Activated CD8-positive, alpha-beta memory T cell treated with anti-CD3 and anti-CD28 coated beads for 36 hours (primary cell): ENCODE results near the gene OLFM3. TPM values are rescaled to one million over a fixed set of nuclear protein-coding genes. Genes with fewer than 3 reads are reported as not detected.

ENCODE experiments used
- CTCF ChIA-PET: fragments of 350-600 bp; sonication (Branson Sonifier 250); formaldehyde crosslinking; loops from one replicate; lab custom pipeline; 2021; ENCODE audit warnings: antibody characterized with exemption; lab: Charles Lee
- POLR2A ChIA-PET: fragments of 350-600 bp; sonication (Branson Sonifier 250); formaldehyde crosslinking; loops from one replicate; lab custom pipeline; 2021; ENCODE audit warnings: antibody characterized with exemption; lab: Charles Lee
- total RNA-seq, 2 experiments: library from RNA; stranded (reverse); gene quantifications; one replicate each; pipeline ENCODE4 v1.2.3, GENCODE V29; 2021

OLFM3 gene
- total RNA-seq, result not detected

DNA sequence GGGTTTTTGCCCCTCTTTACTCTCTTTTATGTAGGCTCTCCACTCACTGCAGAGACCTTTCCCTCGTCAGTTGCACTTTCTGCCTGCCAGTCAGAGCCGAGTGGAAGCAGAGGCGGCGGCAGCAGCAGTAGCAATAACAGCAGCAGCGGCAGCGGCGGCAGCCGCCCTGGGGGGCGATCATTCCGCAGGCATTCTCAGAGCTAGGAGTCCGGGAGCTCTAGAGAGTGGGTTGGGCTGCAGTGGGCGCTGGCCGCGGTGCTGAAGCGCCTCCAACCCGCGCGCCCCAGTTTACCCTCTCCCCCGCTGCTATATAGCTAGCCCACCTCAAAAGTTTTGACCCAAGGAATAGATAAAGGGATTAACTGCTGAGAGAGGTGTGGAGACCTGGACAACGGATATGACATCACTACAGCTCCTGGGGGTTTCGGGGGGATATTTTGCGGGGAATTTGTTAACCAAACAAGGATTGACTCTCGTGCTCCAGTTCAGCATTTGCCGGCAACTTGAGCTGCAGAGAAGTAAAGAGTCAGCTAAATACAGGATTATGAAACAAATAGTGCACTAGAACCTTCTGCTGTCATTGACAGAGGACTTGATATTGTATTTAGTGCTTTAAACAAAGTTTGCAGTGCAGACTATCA lies at the start of gene OLFM3:
Gene OLFM3 (minus strand): TSS at position 102 of the 641 bp plus-strand sequence.
- CTCF ChIA-PET, result no interaction called here
- POLR2A ChIA-PET, result no interaction called here

- POLR2A ChIA-PET, result no interaction called here
- CTCF ChIA-PET, result no interaction called here
Observed at GRCh38 chr1:102045752-102046151, 49.0 kb upstream of the OLFM3 start.

- POLR2A ChIA-PET, result no interaction called here
- CTCF ChIA-PET, result no interaction called here
Observed at GRCh38 chr1:102032534-102032933, 35.8 kb upstream of the OLFM3 start.

DNA sequence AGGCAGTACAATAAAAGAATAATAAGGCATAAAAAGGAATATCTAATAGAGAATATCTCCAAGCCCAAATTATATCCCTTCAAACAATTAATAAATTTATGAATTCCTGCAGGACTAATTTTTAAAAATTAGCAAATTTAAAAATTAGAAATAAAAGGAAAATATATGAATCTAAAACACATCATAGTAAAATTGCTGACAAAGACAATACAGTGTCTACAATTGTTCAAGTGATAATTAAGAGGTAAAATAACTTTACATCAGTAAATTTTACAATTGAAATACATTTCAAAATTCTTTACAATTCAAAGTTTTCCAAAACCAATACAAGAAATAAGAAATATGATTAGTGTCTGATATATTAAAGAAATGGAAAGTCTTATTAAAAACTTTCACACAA lies 22.8 kb upstream of the OLFM3 start:
- ChIA-PET POLR2A (no interaction called here), CTCF (no interaction called here)

DNA sequence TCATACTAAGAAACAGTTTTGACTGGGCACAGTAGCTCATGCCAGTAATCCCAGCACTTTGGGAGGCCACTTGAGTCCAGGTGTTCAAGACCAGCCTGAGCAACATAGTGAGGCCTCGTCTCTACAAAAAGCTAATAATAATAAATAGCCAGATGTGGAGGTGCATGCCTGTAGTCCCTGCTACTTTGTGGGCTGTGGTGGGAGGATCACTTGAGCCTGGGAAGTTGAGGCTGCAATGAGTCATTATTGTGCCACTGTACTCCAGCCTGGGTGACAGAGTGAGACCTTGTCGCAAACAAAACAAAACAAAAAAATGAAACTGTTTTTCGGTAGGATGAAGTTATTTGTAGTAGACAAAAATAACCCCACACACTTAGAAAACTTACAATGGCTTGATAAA lies 19.0 kb upstream of the OLFM3 start:
- ChIA-PET CTCF (no interaction called here), POLR2A (no interaction called here)

DNA sequence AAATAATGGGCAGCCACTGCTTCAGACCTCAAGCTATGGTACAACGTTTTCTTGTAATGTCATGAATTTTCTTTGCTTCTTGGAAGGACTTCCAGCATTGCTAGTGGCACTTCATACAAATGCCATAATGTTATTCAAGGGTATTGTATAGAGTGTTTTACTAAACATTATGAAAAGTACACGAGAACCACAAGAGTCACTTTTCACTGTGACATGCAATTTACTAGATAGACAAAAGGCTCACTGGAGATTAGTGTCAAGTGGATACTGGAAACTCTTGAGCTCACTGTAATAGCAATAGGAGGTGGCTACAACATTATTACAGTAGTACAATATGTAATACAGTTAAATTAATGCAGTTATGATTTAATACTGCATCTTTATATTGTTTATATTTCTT lies 5.3 kb upstream of the OLFM3 start:
- POLR2A ChIA-PET, result no interaction called here
- CTCF ChIA-PET, result no interaction called here

DNA sequence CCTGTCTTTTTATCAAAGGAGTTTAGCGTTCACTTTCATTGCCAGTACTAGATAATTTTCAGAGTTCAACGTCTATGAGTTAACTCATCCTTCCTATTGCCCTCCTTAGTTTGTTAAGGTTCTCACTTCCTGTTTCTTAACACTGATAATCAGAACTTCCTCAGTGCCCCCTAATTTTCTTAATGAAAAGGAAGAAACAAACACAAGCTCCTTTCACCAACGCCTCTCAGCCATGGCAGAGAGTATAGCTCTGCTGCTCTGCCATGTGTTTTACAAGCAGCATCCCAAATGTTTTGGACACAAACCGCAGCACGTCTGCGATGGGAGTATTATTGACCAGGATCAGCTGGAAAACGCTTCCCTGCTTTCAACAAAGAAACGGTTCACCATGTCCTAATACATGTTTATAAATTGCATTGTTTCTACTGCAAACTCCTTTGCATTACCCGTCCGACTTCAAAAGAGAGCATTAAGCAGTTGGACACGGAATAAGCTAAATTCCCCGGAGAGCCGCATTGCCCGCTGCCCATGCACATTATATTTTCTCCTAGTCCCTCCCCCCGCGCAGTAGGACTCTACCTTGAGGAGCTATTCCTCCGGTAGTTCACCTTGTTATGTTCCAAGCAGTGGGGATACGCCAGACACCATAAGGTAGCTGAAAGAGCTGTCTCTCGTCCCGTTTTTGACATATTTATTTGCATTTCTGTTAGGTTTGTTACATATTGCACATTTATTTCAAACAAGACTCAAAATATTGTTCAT lies 561 bp downstream of the OLFM3 start:
- ChIA-PET POLR2A (no interaction called here), CTCF (no interaction called here)

GRCh38 chr1:101993710-101994109 lies 3.0 kb downstream of the OLFM3 start:
- CTCF ChIA-PET, result no interaction called here
- POLR2A ChIA-PET, result no interaction called here

DNA sequence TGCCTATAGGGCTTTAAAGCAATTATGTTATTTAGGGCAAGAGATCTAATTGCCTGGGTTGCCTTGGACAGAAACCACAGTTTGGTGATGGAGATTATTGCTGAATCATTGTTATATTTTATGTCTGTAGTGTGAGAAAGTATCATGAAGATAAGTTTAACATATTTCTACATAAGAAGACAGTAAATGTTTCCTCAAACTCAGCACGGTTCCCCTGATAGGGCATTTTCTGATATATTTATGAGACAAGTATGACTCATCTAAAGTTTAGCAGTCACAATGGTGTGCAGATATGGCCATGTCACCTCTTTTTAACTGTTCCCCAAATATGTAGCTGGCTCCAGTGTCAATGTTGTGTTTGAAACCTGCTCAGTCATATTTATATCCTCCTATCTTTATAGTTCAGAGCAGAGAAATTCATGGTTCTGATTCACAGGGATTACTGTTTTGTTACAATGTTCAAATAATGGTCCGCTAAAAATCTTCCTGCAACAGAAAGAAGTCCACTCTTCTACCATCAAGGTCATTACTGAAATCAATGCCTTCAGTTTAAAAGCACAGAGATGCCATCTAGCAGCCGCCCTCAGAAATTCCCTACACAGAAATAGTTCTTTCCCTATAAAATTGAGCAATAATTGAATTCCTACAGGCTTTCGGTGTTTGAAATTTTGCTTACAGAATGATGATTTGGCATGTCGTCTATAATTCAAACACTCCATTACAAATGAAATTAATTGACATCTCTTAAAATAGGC lies 3.7 kb downstream of the OLFM3 start:
- POLR2A ChIA-PET, result no interaction called here
- CTCF ChIA-PET, result no interaction called here

DNA sequence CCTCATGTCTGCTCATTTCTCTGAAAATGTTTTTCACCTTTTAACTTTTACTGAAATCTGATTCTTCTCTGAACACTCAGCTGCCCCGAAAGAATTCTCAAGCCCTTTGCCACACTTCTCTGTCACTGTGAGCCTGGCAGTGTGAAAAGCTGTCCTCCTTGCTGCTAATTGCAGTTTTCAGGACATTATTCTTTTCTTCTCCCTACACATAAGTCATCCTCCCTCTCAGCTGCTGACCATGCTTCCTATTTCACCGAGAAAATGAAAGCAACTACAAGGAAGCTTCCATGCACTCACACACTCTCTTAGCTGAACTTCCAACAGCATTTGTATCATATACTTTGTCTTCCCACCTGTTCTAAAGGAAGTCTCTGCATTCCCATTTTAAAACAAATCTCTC lies 15.8 kb downstream of the OLFM3 start:
- POLR2A ChIA-PET, result no interaction called here

DNA sequence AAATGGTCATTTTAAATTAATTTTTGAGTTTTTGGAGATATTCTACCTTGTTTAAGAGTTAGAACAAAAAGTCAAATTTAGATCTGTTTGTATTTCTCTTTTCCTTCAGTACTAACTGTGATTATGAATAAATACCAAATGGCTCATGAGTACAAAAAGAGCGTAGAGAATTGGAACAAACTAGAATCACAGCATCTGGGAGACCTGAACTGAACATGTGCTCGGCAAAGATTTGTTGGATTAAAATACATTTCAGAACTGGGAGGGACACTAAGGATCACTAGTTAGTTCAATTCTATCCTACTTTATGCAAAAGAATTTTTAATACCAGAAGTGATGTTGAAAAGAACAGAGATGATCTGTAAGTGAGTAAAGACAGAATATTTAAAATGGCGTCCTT lies 19.5 kb downstream of the OLFM3 start:
- ChIA-PET POLR2A (no interaction called here), CTCF (no interaction called here)

More for the DNA sequence above, 15.8 kb downstream of the OLFM3 start:
- CTCF ChIA-PET, result interaction anchor here (1.1 kb wide), 1 partner anchor 10 kb away, joined by 3 read pairs; no protein-coding TSS in a partner anchor

DNA sequence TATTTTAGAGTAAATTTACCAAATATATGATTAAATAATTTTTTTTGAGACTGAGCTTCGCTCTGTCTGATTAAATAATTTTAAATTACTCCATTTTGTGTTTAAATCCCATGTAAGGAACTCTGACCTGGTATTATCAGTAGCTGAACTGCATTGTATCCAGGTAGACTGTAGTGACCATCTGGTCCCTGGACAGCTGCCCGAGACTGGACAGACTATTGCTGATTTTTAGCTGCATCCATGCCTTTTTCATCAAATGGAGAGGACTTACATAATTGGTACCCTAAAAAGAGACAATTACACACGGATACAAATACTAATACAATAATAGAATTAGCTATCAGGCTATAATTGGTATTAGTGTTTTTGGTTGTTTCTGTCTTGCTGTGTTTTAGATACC lies 20.6 kb downstream of the OLFM3 start:
- ChIA-PET POLR2A (no interaction called here), CTCF (no interaction called here)

- CTCF ChIA-PET, result no interaction called here
- POLR2A ChIA-PET, result no interaction called here
Observed at GRCh38 chr1:101975371-101975770, 21.4 kb downstream of the OLFM3 start.

DNA sequence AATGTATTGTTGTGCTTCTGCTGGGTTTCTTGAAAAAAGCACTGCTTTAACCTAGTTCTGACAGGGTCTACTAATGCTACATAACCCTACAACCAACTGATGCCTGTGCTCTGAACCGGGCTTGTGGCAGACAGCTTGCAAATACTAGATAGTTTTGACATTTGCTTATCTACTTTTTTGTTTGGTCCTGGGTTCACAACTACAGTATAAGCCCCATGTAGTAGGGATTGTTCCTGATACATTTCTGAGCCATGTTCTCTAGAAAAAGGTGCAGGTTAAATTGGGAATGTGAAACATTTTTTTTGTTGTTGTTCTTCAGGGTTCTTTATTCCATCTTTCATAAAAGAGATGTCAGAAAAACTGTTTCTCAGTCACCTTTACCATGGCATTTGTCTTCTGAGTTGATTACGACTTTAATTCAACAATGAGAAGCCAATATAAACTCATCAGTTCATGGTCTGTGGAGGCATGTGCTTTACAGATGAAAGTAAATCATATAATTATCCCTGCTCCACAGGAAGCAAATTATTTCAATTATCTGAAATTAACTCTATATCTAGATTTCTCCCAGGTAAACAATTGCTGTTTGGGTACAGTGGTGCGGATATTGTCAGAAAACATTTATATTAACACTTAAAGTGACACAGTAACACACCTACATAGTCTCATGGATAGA lies 22.0 kb downstream of the OLFM3 start:
- CTCF ChIA-PET, result no interaction called here
- POLR2A ChIA-PET, result no interaction called here

- POLR2A ChIA-PET, result no interaction called here
- CTCF ChIA-PET, result interaction anchor here (0.7 kb wide), 1 partner anchor 10 kb away, joined by 3 read pairs; no protein-coding TSS in a partner anchor
Observed at GRCh38 chr1:101971304-101971703, 25.4 kb downstream of the OLFM3 start.

DNA sequence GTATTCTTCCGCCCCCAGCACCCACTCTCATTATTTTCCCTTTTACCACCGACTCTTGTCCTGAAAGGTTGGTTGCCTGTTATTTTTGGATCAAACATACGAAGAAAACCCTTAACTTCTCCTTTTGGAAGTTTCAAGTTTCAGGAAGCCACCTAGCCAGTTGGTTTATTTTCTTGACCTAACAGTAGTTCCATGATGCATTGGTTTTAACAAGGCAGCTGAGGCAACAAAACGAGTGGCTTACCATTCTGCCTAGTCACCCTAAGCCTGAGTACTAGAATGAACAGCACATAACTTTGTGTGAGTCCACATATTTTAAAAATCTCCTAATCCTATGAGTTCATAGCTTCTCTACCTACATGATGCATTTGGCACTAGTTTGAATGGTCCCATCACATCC lies 28.9 kb downstream of the OLFM3 start:
- POLR2A ChIA-PET, result no interaction called here
- CTCF ChIA-PET, result no interaction called here

- CTCF ChIA-PET, result no interaction called here
- POLR2A ChIA-PET, result no interaction called here
Observed at GRCh38 chr1:101965341-101965740, 31.4 kb downstream of the OLFM3 start.

- POLR2A ChIA-PET, result no interaction called here
- CTCF ChIA-PET, result no interaction called here
Observed at GRCh38 chr1:101964708-101965107, 32.0 kb downstream of the OLFM3 start.

- CTCF ChIA-PET, result no interaction called here
- POLR2A ChIA-PET, result no interaction called here
Observed at GRCh38 chr1:101960142-101960541, 36.6 kb downstream of the OLFM3 start.

DNA sequence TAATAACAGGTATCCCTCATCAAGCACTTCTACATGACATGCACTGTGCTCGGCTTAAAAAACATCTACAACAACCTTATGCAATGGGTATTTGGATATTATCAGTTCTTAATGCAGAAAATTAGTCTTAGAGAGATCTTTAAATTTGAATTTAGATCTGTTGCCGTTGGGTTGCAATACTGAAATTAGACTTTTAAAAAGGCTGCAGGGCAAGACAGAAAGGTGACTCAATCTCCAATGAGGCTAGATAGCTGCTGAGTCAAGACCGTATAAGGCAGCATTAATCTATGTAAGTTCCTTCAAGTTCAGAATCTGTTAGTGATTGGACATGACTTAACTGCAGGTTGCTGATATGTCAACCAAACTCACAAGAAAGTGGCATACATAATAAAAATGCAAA lies 37.3 kb downstream of the OLFM3 start:
- POLR2A ChIA-PET, result no interaction called here
- CTCF ChIA-PET, result no interaction called here
